ENCODE measurements around the gene SOX18.

The SOX18 gene

DNA sequence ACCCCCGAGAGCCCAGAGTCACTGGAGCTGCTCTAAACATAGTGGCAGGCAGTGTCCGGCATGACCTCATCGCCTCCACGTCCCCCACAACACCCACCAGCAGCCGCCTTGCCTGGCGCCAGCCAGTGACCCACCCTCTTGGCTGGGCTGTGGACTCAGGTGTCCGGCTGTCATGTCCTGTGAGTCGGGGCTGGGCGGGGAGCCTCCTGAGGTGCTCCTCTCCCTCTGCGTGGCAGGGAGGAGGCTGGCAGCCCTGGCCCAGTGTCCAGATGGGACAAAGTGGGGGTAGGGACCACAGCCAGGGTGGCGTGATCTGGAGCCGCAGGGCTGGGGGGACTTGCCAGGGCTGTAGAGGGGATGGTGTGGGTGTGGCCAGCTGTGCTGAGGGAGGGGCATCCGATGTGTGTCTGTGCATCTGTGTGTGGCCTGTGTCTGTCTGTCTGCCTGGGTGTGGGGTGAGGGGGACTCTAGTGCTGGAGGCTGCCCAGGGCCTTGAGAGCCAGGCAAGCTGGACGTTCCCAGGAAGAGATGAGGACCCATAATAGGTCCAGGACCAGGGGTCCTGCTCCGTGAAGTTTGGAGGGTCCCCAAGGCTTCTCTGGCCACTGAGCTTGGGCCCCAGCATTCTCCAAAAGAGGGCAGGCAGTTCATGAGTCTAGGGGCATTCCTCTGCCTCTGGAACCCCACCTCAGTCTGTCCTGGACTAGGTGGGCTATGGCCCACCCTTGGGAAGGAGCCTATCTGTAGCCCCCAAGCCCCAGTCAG, 2.3 kb upstream of the SOX18 start:
- no peak for DNase-seq

DNA sequence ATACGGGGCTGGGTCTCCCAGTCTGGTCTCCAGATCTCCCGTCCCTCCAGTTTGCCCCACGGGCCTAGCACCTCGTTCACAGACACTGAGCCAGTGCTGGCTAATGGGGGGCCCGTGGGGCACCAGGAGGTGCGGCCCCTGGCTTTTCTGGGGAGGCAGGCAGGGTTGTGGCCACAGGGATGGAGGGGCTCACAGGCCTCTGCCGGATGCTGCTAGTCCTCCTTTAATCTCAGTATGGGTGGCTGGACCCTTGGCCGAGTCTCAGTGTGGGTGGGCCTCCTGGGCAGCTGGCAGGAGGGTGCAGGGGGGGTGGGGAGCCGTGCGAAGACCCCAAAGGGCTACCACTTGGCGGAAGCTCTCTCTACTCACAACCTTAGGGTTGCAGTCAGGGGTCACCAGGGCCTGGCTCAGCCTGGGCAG, 1.6 kb upstream of the SOX18 start:
- DNase-seq = no peak

DNA sequence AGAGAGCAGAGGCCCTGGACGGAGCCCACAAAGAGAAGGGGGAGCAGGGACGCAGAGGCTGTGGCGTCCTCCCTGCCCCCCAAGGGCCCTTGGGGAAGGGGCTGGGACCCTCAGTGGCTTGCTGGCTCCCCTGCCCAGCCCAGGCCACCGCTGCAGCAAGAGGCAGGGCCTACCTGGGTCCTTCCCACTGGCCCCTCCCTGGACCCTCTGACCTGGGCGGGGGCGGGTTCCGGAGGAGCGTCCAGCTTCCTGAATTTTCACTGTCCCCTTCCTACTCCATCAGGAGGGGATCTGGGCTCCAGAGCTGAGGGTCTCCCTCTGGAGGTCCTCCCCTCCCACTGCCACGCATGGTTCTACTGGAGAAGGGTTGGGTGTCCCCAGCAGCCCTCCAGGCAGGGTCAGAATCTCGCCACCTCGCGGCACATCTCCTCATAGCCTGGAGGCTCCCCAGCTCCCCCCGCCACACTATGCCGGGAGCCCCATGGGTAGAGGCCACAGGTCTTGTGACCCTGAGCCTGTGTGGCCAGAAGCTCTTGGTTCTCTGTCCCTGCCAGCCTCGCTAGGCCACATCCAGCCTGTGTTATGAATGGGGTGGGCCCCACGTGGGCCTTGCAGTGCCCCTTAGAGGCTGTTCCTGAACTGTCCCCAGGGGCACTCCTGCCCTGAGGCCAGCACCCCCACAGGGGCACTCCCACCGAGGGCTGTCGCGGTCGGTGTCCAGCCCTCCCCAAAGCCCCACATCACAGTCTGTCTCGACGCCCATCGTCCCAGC, 1.0 kb upstream of the SOX18 start:
- no peak for DNase-seq

DNA sequence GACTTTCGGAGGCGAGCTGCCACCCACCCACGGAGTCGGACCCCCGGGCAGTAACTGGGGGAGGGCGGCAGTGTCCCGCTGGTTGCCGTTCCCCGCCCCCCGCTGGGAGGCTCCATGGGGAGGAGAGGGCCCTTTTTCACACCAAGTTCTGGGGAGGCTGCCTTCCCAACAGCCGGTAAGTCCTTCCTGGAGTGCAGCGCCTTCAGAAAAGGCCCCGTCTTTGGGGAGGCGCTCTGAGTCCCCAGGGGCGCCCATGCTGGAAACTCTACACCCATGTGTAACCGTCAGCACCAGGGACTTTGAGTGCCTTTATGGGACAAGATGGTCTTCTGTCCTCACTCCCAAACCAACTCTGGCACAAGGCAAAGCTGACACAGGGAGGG, 430 bp upstream of the SOX18 start:
- DNase-seq = no peak

DNA sequence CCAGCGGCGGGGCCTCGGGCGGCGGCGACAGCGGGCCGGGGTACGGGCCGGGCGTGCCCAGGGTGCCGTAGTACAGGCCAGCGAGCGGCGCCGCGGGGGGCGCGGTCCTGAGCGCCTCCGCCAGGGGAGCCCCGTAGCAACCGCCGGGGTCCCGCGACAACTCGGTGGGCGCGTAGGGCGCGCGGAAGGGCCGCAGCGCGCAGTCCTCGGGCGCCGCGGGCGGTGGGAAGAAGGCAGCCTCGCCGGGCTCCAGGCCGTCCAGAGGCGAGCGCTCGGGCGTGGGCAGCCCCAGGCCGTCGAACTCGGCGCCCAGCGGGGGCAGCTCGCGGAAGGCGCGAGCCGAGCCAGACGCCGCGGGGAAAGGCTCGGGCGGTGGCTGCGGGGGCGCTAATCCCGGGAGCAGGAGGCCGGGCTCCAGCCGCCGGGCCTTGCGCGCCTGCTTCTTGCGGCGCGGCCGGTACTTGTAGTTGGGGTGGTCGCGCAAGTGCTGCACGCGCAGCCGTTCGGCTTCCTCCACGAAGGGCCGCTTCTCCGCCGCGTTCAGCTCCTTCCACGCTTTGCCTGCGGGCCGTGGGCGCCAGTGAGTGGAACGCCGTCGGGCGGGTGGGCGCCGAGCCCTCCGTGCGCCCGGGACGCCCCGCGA, 916 bp downstream of the SOX18 start:
- no peak for DNase-seq

DNA sequence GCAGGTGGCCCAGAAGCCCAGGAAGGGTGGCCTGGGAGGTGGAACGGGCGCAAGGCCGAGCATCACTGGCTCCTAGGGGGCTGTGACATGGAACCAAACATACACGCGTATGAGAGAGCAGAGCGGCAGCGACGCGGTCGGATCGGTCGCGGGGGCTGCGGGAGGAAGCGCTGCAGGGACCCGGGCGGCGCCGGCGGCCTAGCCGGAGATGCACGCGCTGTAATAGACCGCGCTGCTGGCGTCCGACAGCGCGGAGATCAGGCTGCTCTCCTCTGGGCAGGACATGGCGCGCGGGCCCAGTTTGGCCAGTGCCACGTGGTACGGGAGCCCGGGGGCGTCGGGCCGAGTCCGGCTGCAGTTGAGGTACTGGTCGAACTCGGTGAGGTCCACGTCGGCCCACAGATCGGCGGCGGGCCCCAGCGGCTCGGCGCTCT, 1.5 kb downstream of the SOX18 start:
- DNase-seq = no peak

DNA sequence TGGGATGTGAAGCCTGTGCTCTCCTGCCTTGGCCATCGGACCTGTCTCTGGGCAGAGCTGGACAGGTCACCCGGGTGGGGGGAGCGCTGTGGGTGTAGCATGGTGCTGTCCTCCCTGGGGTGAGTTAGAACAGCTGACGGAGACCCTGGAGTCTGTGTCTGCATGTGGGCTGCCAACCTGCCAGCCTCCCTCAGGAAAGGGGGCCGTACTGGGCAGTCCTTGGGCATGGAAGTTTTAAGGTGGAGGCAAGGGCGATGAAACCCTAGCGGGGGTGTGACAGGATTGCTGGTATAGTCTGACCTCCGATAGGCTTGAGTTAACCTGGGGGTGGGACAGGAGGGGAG, 2.4 kb downstream of the SOX18 start:
- DNase-seq = no peak

DNA sequence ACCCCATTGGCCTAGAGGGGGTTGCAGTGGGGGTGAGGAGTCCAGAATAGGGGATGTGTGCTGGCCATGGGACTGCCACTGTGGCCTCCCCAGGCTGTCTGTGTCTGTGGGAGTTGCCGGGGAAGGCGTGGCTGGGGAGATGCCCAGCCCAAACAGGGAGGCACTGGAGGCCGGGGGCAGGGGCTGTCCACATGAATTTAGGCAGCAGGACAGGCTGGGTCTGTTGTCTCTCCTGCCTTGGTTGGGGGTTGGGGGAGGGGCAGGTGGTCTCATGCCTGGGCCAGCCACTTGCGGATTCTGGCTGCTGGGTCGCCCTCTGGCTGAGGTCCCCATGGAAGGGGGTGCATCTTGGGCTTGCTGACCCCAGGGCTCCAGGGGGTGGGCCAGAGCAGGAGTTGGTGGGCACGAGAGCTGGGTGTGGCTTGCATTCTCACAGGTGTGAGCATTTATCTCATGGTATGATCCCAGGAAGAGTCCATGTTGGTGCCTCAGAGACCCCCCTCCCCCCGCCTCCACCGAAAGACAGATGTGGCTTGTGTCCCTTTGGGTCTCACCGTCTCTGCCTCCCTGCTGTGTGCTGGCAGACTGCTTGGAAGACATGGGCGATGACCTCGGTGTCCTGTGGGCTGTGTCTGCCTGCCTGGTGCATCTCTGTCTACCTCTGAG, 4.0 kb downstream of the SOX18 start:
- DNase-seq = no peak

DNA sequence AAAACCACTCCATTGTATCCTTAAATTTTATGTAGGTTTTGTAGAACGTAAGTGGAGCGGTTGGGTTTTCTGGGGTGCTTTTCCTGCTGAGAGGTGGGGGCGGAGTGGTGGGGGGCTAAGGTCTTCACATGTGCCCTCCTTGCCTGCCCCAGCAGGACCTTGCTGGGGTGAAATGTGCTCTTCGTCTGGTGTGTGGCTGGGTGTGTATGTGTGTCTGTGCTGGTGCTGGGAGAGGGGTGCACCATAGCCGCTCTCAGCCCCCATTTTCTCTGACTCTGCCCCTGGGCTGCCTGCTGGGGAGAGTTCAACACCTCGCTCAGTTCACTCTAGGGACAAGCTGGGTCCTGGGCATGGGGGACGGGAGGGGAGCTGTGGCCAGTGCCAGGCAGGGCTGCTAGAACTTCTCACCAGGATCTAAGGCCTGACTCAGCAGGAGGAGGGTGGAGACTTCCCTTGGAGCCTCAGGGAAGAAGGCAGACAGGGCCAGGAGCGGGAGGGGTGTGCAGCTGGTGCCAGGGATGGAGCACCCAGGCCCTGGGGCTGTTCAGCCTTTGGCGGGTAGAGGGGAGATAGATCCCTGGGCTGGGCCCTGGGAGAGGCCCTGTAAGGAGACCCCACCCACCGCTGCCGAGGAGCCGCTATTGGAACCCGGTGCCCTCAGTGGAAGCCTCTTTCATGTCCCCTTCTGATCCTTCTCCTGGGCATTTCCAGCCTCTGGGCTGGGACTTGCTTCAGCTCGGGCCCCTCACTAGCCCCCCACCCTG, 4.8 kb downstream of the SOX18 start:
- no peak for DNase-seq

DNA sequence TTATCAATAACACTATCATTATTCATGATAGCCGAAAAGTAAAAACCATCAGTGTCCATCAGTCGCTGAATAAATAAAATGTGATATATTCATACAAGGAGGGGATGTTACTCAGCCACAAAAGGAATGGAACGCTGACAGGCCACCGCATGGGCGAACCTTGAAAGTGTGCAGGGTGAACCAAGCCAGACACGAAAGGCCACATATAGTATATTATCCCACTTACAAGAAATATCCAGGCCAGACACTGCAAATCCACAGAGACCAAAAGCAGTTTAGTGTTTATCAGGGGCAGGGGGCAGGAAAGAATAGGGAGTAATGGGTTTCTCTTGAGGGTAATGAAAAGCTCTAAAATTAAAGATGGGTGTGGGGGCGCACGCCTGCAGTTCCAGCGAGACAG, 5.7 kb downstream of the SOX18 start:
- no peak for DNase-seq

DNA sequence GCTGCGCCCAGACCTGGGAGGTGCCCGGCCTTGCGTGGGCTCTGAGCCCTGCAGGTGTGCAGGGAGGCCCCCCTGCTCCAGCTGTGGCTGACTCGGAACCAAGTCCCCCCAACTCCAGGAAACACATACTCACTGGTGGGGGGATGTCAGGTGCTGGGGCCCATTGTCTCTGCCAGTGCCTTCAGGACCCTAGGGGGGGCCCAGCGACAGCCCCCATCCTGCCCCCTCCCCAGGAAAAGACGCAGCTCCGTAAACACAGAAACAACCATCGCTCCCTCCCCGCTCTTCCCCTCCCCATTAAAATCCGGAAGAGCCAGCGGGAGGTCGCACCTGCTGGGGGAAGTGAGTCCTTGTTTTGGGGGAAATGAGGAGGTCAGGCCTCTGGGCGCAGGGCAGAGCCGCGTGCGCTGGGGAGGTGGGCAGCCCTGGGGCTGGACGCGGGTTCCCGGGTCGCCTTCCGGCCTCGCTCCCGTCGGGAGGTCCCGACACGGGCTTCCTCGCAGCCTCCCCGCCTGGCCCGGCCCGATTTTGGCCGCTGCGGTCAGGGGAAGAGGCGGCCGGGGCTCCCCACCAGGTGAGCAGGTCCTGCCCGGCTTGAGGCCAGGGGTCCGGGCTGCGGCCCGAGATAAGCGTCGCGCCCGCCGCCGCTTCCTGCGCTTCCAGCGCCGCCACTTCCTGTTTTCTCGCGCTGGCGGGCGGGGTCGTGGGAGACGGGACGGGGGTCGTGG, 7.2 kb downstream of the SOX18 start:
- DNase-seq = no peak

DNA sequence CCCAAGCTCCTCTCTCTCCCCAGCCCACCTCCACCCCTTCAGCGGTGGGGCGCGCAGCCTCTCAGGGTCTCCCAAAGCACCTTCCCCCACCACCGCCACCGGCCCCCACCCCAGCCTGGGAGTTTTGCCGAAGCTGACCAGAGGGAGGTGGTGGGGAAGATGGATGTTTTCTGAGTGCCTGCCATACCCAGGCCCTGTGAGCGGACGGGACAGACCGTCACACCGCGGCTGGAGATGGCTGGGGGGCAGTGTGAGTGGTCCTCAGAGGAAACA, 7.7 kb downstream of the SOX18 start:
- no peak for DNase-seq

DNA sequence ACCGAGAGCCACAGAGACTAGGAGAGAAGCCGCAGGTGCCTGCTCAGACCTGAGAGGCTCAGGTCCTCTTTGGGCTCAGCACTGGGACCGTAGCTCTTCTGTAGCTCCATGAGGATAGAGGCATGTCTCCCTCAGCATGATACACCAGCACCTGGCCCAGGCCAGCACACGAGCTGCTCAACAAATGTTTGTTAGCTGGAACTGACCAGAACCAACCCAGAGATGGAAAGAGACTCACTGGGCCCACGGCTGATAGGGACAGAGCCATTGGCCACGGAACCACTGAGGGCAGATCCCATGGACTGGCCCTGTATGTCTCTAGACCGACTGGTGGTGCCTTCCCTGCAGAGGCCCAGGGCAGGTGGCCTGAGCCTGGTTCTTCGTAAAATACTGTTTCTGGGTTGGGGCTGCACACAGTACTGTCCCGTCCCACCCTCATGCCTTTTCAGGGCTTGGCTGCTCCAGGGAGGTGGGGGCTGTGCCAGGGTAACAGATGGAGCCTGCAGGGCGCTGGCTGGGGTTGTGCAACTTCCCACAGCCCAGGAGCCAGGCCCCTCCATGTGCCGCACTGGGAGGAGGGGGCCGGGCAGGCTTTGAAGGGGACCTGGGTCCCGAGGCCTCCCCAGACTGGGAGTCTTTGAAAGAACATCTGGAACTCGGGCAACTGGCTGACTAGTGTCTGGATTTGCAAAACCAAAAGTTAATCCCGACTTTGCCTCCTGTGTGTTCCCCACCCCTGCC, 8.2 kb downstream of the SOX18 start:
- no peak for DNase-seq

DNA sequence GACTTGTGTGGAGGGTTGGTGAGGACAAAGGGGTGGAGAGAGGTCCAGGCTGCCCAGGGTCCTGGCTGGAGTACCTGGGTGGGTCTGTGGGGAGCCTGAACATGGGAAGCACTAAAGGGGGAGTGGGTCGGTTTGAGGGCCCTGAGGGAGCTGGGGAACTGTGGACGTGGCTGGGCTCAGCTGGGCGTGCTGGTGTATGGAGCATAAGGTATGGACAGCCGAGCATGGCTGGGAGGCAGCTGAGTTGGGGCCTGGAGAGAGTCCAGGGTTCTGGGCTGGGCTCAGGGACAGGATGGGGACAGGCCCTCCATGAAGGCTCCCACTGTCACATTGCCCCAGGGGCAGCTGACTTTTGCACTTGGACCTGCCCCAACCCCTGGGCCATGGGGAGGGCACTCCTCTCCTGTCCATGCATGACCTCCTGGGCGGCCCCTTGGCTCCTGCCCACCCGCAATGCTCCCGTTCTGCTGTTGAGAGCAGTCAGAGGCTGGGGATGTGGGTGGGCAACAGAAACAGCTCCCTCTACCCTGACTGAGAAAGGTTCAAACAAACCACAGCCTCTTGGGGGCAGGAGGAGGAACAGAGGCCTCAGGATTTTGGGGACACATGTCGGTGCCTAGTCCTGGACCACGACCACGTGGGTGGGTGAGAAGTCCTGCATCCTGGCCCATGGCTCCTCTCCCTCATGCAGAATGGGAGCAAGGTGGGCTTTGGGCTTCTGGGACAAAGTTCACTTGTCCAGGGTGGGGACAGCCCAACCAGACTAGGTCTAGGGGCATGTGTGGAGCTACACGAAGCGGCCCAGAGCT, 9.0 kb downstream of the SOX18 start:
- no peak for DNase-seq

DNA sequence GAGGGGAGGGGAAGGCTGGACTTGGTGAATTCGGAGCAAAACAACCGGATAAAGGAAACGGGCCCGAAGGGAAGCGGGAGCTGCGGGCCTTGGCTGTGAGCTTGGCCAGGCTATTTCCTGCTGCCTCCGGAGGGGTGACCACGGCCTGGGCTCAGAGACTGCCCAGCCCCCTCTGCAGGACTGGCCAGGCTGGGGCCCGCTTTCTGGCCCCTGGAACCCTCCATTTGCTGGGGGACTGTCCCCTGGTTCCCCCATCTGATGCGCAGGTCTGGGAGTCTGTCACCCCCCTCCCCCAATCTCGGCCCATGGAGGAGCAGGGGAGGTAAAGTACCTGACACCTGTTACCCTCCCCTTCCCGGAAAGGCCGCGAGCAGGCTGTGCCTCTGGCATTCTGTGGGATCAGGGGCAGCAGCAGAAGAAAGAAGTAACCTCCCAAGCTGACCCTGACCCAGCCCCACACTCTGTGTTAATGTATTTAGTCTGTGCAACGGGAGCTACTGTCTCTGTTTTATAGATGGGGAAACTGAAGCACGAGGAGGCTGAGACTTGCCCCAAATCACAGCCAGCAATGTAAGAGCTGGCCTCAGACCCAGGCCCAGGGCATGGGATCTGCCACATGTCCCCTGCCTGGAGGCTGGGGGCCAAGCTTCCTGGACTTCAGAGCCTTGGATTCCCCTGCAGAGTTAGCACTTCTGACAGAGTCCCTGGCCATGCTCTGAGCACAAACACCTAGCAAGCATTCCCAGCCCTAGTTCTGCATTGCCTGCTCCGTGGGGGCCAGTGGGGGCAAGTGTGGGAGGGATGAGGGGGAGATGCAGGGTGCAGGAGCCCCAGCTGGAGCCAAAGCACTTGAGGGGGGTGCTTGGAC, 9.9 kb downstream of the SOX18 start:
- no peak for DNase-seq

DNA sequence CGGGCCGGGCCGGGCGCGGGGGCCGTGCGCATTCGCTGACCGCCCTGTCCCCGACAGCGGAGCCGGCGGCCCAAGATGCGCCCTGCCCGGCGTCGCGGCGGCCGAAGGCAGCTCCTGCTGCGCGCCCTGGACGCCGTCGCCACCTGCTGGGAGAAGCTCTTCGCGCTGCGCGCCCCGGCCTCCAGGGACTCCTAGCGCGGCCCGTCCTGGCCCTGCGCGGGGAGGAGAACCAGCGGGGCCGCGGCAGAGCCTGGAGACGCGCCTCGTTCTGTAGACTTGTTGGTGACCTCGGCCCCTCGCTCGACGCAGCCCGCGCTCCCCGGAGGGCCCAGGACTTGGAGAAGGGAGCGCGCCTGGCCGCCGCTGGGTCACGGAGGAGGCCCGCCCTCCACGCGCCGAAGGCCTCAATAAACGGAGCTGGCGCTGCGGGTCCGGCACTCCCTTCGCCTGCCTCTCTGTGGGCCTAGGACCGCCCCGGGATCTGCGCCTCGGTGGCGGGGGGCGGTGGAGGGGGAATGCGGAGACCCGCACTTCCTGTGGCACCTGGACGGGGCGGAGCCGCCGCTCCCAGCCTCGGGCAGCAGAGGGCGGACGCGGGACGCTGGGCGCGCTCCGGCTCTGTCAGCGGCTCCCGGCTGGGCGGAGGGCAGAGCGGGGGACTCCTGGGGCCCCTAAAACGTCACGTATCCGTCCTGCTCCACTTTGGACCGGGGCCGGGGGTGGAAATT, 10.7 kb downstream of the SOX18 start:
- peak; percentile 68 to 81 for DNase-seq

DNA sequence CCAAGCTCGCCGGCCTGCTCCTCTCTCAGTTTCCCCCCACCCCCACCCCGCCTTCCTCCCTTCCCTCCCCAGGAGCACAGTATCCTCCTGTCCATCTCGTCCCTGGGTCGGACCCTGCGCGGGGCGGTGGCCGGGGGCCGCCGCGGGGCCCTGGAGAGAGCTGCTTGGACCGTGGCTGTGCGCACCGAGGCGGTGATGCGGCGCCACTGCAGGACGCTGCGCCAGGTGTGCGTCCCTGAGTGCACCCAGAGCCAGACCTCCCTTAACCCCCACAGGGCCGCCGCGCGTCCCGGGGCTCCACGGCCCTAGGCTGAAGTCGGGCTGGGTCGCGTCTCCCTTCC, 11.2 kb downstream of the SOX18 start:
- no peak for DNase-seq

DNA sequence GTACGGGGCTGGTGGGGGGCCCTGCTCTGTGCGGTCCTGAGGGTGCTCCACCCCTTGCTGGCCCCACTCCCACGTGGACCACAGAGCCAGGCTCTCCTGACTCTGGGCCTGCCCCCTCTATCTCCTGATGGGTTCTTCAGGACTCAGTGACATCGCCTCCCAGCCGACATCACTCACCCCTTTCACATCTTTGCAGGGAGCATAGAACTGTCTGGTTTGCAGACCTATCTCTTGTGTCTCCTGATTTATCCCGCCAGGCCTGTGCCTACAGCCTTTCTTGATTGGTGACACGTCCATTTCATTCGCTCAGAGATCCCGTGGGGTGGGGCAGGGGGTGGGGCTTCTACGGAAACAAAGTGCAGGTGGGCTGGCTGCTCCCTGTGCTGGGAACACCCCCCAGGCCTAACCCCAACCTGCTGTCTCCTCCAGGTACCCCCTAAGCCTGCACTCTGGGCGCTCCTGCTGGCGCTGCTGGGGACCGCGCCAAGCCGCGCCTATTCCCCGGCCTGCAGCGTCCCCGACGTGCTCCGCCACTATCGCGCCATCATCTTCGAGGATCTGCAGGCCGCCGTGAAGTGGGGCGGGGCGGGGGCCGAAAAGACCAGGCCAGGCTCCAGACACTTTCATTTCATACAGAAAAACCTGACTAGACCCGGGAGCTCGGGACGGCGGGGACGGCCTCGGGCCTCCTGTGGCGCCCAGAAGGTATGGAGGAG, 11.8 kb downstream of the SOX18 start:
- DNase-seq = no peak

DNA sequence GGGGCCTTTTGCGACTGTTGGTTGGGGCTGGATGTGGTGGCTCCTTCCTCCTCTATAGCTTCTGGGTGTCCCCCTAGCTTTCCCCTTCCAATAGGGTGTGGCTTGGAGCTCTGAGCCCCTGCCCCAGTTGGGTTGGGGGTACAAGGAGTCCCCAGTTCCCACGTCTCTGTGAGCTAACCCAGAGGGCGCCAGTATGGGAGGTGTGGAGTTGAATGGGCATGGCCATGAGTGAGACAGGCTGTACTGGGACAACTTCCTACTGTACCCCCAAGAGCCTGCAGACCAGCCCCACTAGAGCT, 12.3 kb downstream of the SOX18 start:
- no peak for DNase-seq

Data from CD4-positive, alpha-beta T cell treated with Interferon alpha-2 for 1 hour (primary cell).